Suprapubic skin (tissue), 4 donors: ENCODE results near the gene THY1. TPM values are rescaled to one million over a fixed set of nuclear protein-coding genes. Genes with fewer than 3 reads are reported as not detected.
A peak's percentile ranks its signal among the peaks of the same experiment; 100 is the strongest.

Source experiments
- DNase-seq, 2 donors: peaks; one replicate each; pipeline ENCODE4 v3.0.0-alpha.2; 2019; ENCODE audit warnings: low spot score in 2 of 2
- H3K27ac ChIP-seq: fragments of 200-600 bp; sonication (generic); one replicate; pipeline ENCODE4 v1.5.1; 2019
- H3K27me3 ChIP-seq: fragments of 200-600 bp; sonication (generic); one replicate; pipeline ENCODE4 v1.5.1; 2019
- H3K36me3 ChIP-seq: fragments of 200-600 bp; sonication (generic); one replicate; pipeline ENCODE4 v1.5.1; 2019
- H3K4me1 ChIP-seq: fragments of 200-600 bp; sonication (generic); one replicate; pipeline ENCODE4 v1.5.1; 2019
- H3K4me3 ChIP-seq: fragments of 200-600 bp; sonication (generic); one replicate; pipeline ENCODE4 v1.5.1; 2019; ENCODE audit warnings: mild to moderate bottlenecking
- H3K9me3 ChIP-seq: fragments of 200-600 bp; sonication (generic); one replicate; pipeline ENCODE4 v1.5.1; 2019
- EP300 ChIP-seq: sonication (generic); formaldehyde crosslinking; IDR thresholded peaks from one replicate; pipeline ENCODE4 v1.6.1; 2017; ENCODE audit warnings: antibody characterized with exemption
- POLR2A ChIP-seq, 2 donors: fragments of 450-650 bp; IDR thresholded peaks; one replicate each; pipeline ENCODE4 v1.6.1; 2017; ENCODE audit warnings: antibody characterized with exemption in 2 of 2, mild to moderate bottlenecking in 2 of 2, moderate library complexity in 2 of 2
- POLR2AphosphoS5 ChIP-seq, 3 donors: sonication (generic); formaldehyde crosslinking; IDR thresholded peaks; one replicate each; pipeline ENCODE4 v1.6.1; 2017; ENCODE audit warnings: antibody characterized with exemption in 3 of 3
- WGBS: methylation state at CpG from one replicate; pipeline ENCODE4 v1.1.5; 2018; 5-methylcytosine and 5-hydroxymethylcytosine counted together
- total RNA-seq, 4 donors: library from RNA; depleted of rRNA; stranded (reverse); fragments of >200 nt; gene quantifications; one replicate each; pipeline ENCODE4 v1.1.0, GENCODE V29; 2016
- TF ChIP-seq, protein P1 (sequence below), 2 donors: fragments of 200-600 bp in 1 of 2; fragments of 450-650 bp in 1 of 2; sonication (generic) in 1 of 2; IDR thresholded peaks; one replicate each; pipeline ENCODE4 v1.5.1; 2016 to 2019; ENCODE audit warnings: antibody characterized with exemption in 2 of 2, mild to moderate bottlenecking in 1 of 2, moderate library complexity in 1 of 2

THY1 gene
- total RNA-seq, 4 donors from 2014 or later: 3.5 to 18.8 (median 6.9) TPM

DNA sequence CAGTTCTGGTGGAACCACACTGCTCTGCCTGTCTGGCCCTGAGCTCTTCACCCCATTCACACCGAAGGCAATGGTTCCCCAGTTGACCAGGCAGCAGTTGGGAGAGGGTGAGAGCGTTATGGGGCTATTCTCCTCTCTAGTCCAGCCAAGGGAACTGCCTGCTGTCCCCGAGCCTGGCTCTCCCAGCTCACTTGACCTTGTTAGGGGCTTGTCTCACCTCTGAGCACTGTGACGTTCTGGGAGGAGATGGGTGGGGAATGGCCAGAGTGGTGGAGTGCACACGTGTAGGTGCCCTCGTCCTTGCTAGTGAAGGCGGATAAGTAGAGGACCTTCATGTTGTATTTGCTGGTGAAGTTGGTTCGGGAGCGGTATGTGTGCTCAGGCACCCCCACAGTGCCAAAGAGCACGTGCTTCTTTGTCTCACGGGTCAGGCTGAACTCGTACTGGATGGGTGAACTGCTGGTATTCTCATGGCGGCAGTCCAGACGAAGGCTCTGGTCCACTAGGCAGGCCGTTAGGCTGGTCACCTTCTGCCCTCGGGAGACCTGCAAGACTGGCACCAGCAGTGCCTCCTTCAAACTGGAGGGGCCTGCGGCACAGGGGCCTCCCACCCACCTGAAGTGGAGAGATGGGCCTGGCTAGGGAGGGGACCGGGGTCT lies 3.0 kb downstream of the THY1 start:
- H3K27ac ChIP-seq: no peak overlapping the region
- H3K4me1 ChIP-seq: peaks cover 39% of the 10 kb centered on the region
- TF ChIP-seq POLR2A (IDR thresholded peaks at IDR 0.05) (no peak), POLR2AphosphoS5 (IDR thresholded peaks at IDR 0.05) (no peak), EP300 (no peak)
- TF ChIP-seq, protein P1, sequence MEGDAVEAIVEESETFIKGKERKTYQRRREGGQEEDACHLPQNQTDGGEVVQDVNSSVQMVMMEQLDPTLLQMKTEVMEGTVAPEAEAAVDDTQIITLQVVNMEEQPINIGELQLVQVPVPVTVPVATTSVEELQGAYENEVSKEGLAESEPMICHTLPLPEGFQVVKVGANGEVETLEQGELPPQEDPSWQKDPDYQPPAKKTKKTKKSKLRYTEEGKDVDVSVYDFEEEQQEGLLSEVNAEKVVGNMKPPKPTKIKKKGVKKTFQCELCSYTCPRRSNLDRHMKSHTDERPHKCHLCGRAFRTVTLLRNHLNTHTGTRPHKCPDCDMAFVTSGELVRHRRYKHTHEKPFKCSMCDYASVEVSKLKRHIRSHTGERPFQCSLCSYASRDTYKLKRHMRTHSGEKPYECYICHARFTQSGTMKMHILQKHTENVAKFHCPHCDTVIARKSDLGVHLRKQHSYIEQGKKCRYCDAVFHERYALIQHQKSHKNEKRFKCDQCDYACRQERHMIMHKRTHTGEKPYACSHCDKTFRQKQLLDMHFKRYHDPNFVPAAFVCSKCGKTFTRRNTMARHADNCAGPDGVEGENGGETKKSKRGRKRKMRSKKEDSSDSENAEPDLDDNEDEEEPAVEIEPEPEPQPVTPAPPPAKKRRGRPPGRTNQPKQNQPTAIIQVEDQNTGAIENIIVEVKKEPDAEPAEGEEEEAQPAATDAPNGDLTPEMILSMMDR (IDR thresholded peaks at IDR 0.05): no peak
- WGBS: 91% methylated on average over 17 of the region's 18 CpGs
- no peaks in the 10 kb centered on the region for H3K9me3 ChIP-seq
- H3K4me3 ChIP-seq: no peak overlapping the region
- H3K27me3 ChIP-seq: peaks cover 39% of the 10 kb centered on the region
- no peaks in the 10 kb centered on the region for H3K36me3 ChIP-seq
- DNase-seq: no peak

DNA sequence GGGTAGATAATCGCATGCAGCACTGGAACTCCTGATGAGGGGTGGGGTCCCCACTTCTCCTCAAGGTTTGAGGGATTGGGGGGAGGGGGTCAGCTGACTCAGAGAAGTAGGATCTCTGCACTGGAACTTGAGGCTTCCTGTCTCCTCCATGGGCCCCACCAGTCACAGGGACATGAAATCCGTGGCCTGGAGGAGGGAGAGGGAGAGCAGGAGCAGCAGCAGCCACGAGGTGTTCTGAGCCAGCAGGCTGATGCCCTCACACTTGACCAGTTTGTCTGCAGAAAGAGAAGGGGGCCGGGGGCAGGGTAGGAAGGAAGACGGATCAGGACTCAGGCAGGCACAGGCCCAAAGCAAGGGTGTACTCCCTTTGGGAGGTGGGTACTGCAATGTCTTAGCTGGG lies 3.7 kb downstream of the THY1 start:
- H3K4me1 ChIP-seq: peaks cover 39% of the 10 kb centered on the region
- no peaks in the 10 kb centered on the region for H3K9me3 ChIP-seq
- H3K4me3 ChIP-seq: no peak overlapping the region
- no peak overlapping the region for H3K27ac ChIP-seq
- peaks cover 39% of the 10 kb centered on the region for H3K27me3 ChIP-seq
- no peaks in the 10 kb centered on the region for H3K36me3 ChIP-seq
- TF ChIP-seq, protein P1 (IDR thresholded peaks at IDR 0.05): no peak
- no peak for TF ChIP-seq POLR2A (IDR thresholded peaks at IDR 0.05)
- TF ChIP-seq EP300: no peak
- no peak for TF ChIP-seq POLR2AphosphoS5 (IDR thresholded peaks at IDR 0.05)
- DNase-seq: no peak
- WGBS: 84% methylated on average over 5 of the region's 5 CpGs

DNA sequence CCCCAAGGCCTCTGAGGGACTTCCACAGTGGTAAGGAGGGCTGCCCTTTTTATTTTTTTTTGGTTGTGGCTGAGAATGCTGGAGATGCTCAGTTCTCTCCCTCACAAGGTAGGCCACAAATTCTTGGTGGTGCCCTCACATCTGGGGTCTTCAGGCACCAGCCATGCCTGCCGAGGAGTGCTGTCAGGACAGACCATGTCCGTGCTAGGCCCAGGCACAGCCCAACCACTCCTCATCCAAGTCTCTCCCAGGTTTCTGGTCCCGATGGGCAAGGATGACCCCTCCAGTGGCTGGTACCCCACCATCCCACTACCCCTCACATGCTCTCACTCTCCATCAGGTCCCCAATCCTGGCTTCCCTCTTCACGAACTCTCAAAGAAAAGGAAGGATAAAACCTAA lies 4.2 kb downstream of the THY1 start:
- DNase-seq: no peak
- H3K27me3 ChIP-seq: peaks cover 38% of the 10 kb centered on the region
- no peaks in the 10 kb centered on the region for H3K9me3 ChIP-seq
- peak overlapping the region; percentile 78 for H3K27ac ChIP-seq
- WGBS: 85% methylated on average over 2 of the region's 4 CpGs
- H3K4me3 ChIP-seq: no peak overlapping the region
- H3K36me3 ChIP-seq: no peaks in the 10 kb centered on the region
- H3K4me1 ChIP-seq: peaks cover 39% of the 10 kb centered on the region
- TF ChIP-seq POLR2AphosphoS5 (IDR thresholded peaks at IDR 0.05): no peak

DNA sequence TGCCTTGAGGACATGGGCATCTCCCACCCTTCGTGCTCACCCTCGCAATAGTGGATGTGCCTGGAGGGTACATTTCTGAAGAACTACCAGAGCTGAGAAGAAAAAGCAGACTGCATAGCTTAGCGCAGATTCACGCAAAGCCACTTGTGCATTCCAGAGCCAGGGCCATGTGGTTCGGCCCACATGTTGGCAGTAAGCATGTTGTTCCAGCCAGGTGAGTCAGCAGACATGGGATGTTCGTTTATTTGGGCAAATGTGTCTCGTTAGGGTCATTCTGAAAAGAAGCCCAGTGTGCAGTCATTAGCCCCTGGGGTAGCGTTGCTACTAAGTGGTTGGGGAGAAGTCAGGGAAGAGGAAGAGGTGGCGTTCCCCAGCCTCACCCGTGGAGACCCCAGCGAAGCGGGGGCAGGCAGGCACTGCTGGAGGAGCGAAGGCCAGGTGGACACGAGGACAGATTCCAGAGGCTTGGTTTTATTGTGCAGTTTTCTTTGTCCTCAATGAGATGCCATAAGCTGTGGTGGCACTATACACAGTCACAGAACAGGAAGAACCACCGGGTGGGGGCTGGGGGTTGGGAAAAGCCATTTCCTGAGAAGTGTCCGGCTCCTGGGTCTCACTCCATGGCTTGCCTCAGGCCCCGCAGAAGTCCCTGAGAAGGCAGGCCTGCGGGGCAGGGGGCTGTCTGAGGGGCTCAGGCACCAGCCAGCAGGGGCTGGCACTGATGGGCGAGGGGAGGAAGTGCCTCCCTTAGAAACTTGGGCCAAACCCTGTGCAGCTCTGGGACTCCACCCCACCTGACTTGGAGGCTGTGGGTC lies 5.0 kb downstream of the THY1 start:
- Histone ChIP-seq H3K27me3 (peaks cover 30% of the 10 kb centered on the region), H3K36me3 (no peaks in the 10 kb centered on the region), H3K9me3 (no peaks in the 10 kb centered on the region), H3K4me3 (no peak overlapping the region), H3K27ac (peak overlapping the region; percentile 78), H3K4me1 (peaks cover 38% of the 10 kb centered on the region)
- no peak for DNase-seq
- WGBS: 43% methylated on average over 15 of the region's 19 CpGs
- TF ChIP-seq, protein P1 (IDR thresholded peaks at IDR 0.05): no peak
- peak in 1 of 3 donors; percentile 35 for TF ChIP-seq POLR2AphosphoS5 (IDR thresholded peaks at IDR 0.05)

DNA sequence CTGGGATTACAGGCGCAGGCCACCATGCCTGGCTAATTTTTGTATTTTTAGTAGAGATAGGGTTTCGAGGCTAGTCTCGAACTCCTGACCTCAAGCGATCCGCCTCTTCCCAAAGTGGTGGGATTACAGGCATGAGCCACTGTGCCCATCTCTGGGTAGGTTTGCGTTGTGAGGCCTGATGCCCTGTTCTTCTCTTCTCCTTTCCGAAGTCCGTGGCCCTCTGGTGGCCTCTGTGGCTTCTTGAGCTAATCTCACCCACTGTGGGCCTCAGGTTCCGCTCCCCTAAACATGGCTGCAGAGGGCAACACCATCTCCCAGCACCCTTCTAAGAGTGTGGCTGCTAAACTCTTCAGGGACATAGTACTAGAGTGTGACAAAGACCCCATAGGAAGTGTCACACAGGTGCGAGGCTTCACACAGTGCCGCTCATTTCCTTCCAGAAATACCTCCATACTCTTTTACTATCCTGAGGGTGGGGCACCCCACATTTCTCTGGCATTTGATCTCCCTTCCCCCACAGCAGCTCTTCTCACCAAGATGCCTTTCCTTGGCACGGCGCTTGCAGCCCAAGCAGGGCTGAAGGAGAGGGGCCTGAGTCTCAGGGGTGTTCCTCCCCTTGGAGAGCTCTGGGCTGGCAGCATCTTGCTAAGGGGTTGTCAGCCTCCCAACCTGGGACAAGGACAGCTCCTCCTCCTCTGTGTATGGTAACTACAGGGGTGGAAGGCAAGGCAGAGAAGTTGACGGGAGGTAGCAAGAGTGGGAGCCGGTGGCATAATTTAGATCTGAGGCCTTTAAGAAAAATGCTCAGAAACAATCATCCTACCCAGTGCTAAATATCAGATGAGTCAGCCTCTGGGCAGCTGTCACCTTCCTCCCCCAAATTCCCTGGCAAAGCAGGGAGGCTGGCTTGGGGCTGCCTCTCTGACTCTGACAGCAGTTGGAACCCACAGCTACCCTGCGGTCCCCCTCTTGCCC lies 6.1 kb downstream of the THY1 start:
- peak overlapping the region; percentile 78 for H3K27ac ChIP-seq
- peaks cover 28% of the 10 kb centered on the region for H3K4me1 ChIP-seq
- H3K9me3 ChIP-seq: no peaks in the 10 kb centered on the region
- WGBS: 85% methylated on average over 15 of the region's 16 CpGs
- DNase-seq: no peak
- peaks cover 19% of the 10 kb centered on the region for H3K27me3 ChIP-seq
- no peak overlapping the region for H3K4me3 ChIP-seq
- TF ChIP-seq POLR2A (IDR thresholded peaks at IDR 0.05) (no peak), POLR2AphosphoS5 (IDR thresholded peaks at IDR 0.05) (no peak), EP300 (no peak)
- TF ChIP-seq, protein P1 (IDR thresholded peaks at IDR 0.05): no peak
- H3K36me3 ChIP-seq: no peaks in the 10 kb centered on the region
